ENCODE data around the gene FOXL1. TPM values are rescaled to one million over a fixed set of nuclear protein-coding genes. Genes with fewer than 3 reads are reported as not detected.

FOXL1 gene
- total RNA-seq, 1 experiment from 2014 or later, result 0.11 TPM

DNA sequence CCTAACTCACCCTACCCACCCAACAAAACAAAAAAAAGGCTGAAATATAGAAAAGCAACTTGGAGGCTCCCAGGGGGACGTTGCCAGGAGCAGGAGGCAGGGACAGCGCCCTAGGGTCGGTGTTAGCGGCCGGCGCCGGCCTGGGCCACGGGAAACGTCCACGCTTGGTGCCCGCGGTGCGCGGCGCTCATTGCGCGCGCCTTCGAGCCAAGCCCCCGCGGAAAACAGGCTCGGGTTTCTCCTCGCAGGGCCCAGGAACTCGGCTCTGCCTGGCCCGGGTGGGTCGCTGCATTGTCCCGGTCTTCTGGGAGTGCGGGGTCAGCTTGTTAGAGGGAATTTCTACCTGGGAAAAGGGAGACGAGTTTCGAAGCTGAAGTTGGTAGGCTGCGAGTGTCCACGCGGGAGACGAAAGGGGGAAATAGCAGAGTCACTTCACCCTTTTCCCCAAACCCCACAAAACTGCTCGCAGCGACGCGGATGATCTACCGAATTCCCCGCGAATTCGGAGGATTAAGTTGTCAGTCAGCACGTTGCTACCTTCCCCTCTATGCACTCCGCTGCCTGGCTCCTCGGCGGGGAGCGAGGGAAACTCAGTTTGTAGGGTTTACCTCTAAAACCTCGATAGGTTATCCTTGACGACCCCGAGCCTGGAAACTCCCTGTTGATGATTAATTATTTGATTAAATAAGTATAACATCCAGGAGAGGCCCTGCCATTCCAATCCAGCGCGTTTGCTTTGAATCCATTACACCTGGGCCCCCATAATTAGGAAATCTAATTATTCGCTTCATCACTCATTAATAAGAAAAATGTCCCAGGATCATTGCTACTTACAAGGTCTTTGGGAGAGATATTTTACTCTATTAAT is 12.5 kb upstream of the FOXL1 start:
- TF ChIP-seq, protein P1, sequence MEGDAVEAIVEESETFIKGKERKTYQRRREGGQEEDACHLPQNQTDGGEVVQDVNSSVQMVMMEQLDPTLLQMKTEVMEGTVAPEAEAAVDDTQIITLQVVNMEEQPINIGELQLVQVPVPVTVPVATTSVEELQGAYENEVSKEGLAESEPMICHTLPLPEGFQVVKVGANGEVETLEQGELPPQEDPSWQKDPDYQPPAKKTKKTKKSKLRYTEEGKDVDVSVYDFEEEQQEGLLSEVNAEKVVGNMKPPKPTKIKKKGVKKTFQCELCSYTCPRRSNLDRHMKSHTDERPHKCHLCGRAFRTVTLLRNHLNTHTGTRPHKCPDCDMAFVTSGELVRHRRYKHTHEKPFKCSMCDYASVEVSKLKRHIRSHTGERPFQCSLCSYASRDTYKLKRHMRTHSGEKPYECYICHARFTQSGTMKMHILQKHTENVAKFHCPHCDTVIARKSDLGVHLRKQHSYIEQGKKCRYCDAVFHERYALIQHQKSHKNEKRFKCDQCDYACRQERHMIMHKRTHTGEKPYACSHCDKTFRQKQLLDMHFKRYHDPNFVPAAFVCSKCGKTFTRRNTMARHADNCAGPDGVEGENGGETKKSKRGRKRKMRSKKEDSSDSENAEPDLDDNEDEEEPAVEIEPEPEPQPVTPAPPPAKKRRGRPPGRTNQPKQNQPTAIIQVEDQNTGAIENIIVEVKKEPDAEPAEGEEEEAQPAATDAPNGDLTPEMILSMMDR (IDR thresholded peaks at IDR 0.05; ENCODE audit: insufficient read depth in 1 of 2, low read depth in 1 of 2, low read length in 1 of 2, severe bottlenecking in 1 of 2, unreplicated experiment in 1 of 2), result no peak
- Mint-ChIP-seq H3K27ac (ENCODE audit: unreplicated experiment) (no peak overlapping the region), H3K9me3 (ENCODE audit: unreplicated experiment) (no peaks in the 10 kb centered on the region), H3K36me3 (ENCODE audit: insufficient read depth, unreplicated experiment) (peaks cover 5% of the 10 kb centered on the region), H3K27me3 (ENCODE audit: insufficient read depth, unreplicated experiment) (peaks cover 10% of the 10 kb centered on the region), H3K4me1 (ENCODE audit: low read depth, unreplicated experiment) (peaks cover 6% of the 10 kb centered on the region), H3K4me3 (ENCODE audit: unreplicated experiment) (no peak overlapping the region)
- no TSS peak for BruUV-seq (replicated peaks)
- H3K27me3 ChIP-seq (replicated peaks; ENCODE audit: control insufficient read depth, insufficient read depth, low read length), result no peaks in the 10 kb centered on the region
- H3K9me3 ChIP-seq, result no peaks in the 10 kb centered on the region
- no peaks in the 10 kb centered on the region for H3K36me3 ChIP-seq (ENCODE audit: control insufficient read depth, insufficient read depth, low read length)
- intact Hi-C loops (cut with micrococcal nuclease; ENCODE audit: unreplicated experiment), result no loop called here
- H3K4me3 ChIP-seq (ENCODE audit: low read depth, low read length), result no peak overlapping the region
- ChIA-PET POLR2A (no interaction called here), CTCF (no interaction called here)
- H3K4me1 ChIP-seq, result no peaks in the 10 kb centered on the region
- no peak for DNase-seq

DNA sequence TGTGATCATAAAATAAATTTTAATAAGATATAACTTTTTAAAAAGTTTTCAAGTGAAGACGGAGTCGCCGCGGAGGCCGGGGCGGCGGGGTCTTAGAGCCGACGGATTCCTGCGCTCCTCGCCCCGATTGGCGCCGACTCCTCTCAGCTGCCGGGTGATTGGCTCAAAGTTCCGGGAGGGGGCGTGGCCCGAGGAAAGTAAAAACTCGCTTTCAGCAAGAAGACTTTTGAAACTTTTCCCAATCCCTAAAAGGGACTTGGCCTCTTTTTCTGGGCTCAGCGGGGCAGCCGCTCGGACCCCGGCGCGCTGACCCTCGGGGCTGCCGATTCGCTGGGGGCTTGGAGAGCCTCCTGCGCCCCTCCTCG is 11.8 kb upstream of the FOXL1 start, which contains the start of gene FOXC2:
Gene FOXC2, plus strand, starts transcription at position 229 of the 365 bp plus-strand sequence. CDS start 507 bp downstream, outside the sequence.
- BruUV-seq (replicated peaks), result no TSS peak
- peaks cover 12% of the 10 kb centered on the region for H3K27me3 Mint-ChIP-seq (ENCODE audit: insufficient read depth, unreplicated experiment)

DNA sequence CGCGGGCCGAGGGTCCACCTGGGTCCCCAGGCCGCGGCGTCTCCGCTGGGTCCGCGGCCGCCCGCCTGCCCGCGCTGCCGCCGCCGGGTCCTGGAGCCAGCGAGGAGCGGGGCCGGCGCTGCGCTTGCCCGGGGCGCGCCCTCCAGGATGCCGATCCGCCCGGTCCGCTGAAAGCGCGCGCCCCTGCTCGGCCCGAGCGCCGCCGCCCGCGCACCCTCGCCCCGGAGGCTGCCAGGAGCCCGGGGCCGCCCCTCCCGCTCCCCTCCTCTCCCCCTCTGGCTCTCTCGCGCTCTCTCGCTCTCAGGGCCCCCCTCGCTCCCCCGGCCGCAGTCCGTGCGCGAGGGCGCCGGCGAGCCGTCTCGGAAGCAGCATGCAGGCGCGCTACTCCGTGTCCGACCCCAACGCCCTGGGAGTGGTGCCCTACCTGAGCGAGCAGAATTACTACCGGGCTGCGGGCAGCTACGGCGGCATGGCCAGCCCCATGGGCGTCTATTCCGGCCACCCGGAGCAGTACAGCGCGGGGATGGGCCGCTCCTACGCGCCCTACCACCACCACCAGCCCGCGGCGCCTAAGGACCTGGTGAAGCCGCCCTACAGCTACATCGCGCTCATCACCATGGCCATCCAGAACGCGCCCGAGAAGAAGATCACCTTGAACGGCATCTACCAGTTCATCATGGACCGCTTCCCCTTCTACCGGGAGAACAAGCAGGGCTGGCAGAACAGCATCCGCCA is 11.2 kb upstream of the FOXL1 start:
- Histone ChIP-seq H3K9me3 (no peaks in the 10 kb centered on the region), H3K36me3 (ENCODE audit: control insufficient read depth, insufficient read depth, low read length) (no peaks in the 10 kb centered on the region), H3K27me3 (replicated peaks; ENCODE audit: control insufficient read depth, insufficient read depth, low read length) (no peaks in the 10 kb centered on the region), H3K4me1 (no peaks in the 10 kb centered on the region), H3K4me3 (ENCODE audit: low read depth, low read length) (no peak overlapping the region)
- no peak overlapping the region for H3K27ac Mint-ChIP-seq (ENCODE audit: unreplicated experiment)
- no peak for DNase-seq
- TF ChIP-seq, protein P1 (IDR thresholded peaks at IDR 0.05; ENCODE audit: insufficient read depth in 1 of 2, low read depth in 1 of 2, low read length in 1 of 2, severe bottlenecking in 1 of 2, unreplicated experiment in 1 of 2), result no peak
- CTCF ChIA-PET, result no interaction called here
- H3K36me3 Mint-ChIP-seq (ENCODE audit: insufficient read depth, unreplicated experiment), result peaks cover 5% of the 10 kb centered on the region
- H3K9me3 Mint-ChIP-seq (ENCODE audit: unreplicated experiment), result no peaks in the 10 kb centered on the region
- peaks cover 9% of the 10 kb centered on the region for H3K27me3 Mint-ChIP-seq (ENCODE audit: insufficient read depth, unreplicated experiment)
- POLR2A ChIA-PET, result no interaction called here
- H3K4me3 Mint-ChIP-seq (ENCODE audit: unreplicated experiment), result no peak overlapping the region
- intact Hi-C loops (cut with micrococcal nuclease; ENCODE audit: unreplicated experiment), result no loop called here
- BruUV-seq (replicated peaks), result no TSS peak
- peaks cover 6% of the 10 kb centered on the region for H3K4me1 Mint-ChIP-seq (ENCODE audit: low read depth, unreplicated experiment)

More for the DNA sequence above, 11.8 kb upstream of the FOXL1 start, which contains the start of gene FOXC2:
- ChIA-PET CTCF (no interaction called here), POLR2A (no interaction called here)
- intact Hi-C loops (cut with micrococcal nuclease; ENCODE audit: unreplicated experiment), result no loop called here
- TF ChIP-seq, protein P1 (IDR thresholded peaks at IDR 0.05; ENCODE audit: insufficient read depth in 1 of 2, low read depth in 1 of 2, low read length in 1 of 2, severe bottlenecking in 1 of 2, unreplicated experiment in 1 of 2), result no peak
- Mint-ChIP-seq H3K36me3 (ENCODE audit: insufficient read depth, unreplicated experiment) (peaks cover 5% of the 10 kb centered on the region), H3K4me3 (ENCODE audit: unreplicated experiment) (no peak within 1 kb of the TSS), H3K4me1 (ENCODE audit: low read depth, unreplicated experiment) (peaks cover 6% of the 10 kb centered on the region), H3K27ac (ENCODE audit: unreplicated experiment) (no peak within 1 kb of the TSS), H3K9me3 (ENCODE audit: unreplicated experiment) (no peaks in the 10 kb centered on the region)
- Histone ChIP-seq H3K4me1 (no peaks in the 10 kb centered on the region), H3K27me3 (replicated peaks; ENCODE audit: control insufficient read depth, insufficient read depth, low read length) (no peaks in the 10 kb centered on the region), H3K9me3 (no peaks in the 10 kb centered on the region), H3K36me3 (ENCODE audit: control insufficient read depth, insufficient read depth, low read length) (no peaks in the 10 kb centered on the region), H3K4me3 (ENCODE audit: low read depth, low read length) (no peak within 1 kb of the TSS)
- no peak for DNase-seq

Data from Caco-2 (cell line).